CD8-positive, alpha-beta memory T cell (primary cell): Measurements from ENCODE around the gene RAD51B. TPM values are rescaled to one million over a fixed set of nuclear protein-coding genes. Genes with fewer than 3 reads are reported as not detected.
"Not testable (repeated sequence)": the region's sequence is repeated elsewhere in the genome, so short reads cannot be mapped to it uniquely, and the experiment has no call there.

Experiments used
- CTCF ChIA-PET: fragments of 350-600 bp; sonication (Branson Sonifier 250); formaldehyde crosslinking; loops from one replicate; lab custom pipeline; 2021; ENCODE audit warnings: antibody characterized with exemption; lab: Charles Lee
- POLR2A ChIA-PET: fragments of 350-600 bp; sonication (Branson Sonifier 250); formaldehyde crosslinking; loops from one replicate; lab custom pipeline; 2021; ENCODE audit warnings: antibody characterized with exemption; lab: Charles Lee
- DNase-seq, 5 donors: peaks; one replicate each; pipeline versions ENCODE4 v3.0.0 to v3.0.0-alpha.2; 2020 to 2022; ENCODE audit warnings: mixed read lengths in 1 of 5
- H3K27ac ChIP-seq: one replicate; pipeline ENCODE4 v1.7.0; 2013; ENCODE audit warnings: low read depth, mild to moderate bottlenecking, low read length, moderate library complexity
- H3K27me3 ChIP-seq: 2 replicates; pipeline ENCODE4 v1.7.0; 2013; ENCODE audit warnings: low read length, mild to moderate bottlenecking; ENCODE audit not compliant: insufficient read depth, poor library complexity, severe bottlenecking
- H3K36me3 ChIP-seq: 2 replicates; pipeline ENCODE4 v1.7.0; 2013; ENCODE audit warnings: mild to moderate bottlenecking, low read length, moderate library complexity; ENCODE audit not compliant: insufficient read depth
- H3K4me1 ChIP-seq: 2 replicates; pipeline ENCODE4 v1.7.0; 2013; ENCODE audit warnings: mild to moderate bottlenecking, low read length, moderate library complexity; ENCODE audit not compliant: insufficient read depth
- H3K4me3 ChIP-seq: 2 replicates; pipeline ENCODE4 v1.7.0; 2013; ENCODE audit warnings: mild to moderate bottlenecking, low read length
- H3K9me3 ChIP-seq: 2 replicates; pipeline ENCODE4 v1.7.0; 2013; ENCODE audit warnings: mild to moderate bottlenecking, low read length
- H3K27ac Mint-ChIP-seq, 8 donors: one replicate each; pipeline ENCODE4 v1.8.0; 2020 to 2021; ENCODE audit warnings: mixed read lengths in 8 of 8, mild to moderate bottlenecking in 6 of 8, inconsistent platforms in 3 of 8, moderate library complexity in 3 of 8
- H3K27me3 Mint-ChIP-seq, 2 donors: one replicate each; pipeline ENCODE4 v1.8.0; 2020 to 2021; ENCODE audit warnings: mixed read lengths in 2 of 2, mild to moderate bottlenecking in 1 of 2, moderate library complexity in 1 of 2
- H3K36me3 Mint-ChIP-seq, 3 donors: one replicate each; pipeline ENCODE4 v1.8.0; 2020 to 2021; ENCODE audit warnings: mixed read lengths in 3 of 3, inconsistent platforms in 1 of 3, mild to moderate bottlenecking in 1 of 3
- H3K4me1 Mint-ChIP-seq, 3 donors: one replicate each; pipeline ENCODE4 v1.8.0; 2020 to 2021; ENCODE audit warnings: mixed read lengths in 3 of 3, inconsistent platforms in 1 of 3, mild to moderate bottlenecking in 1 of 3
- H3K4me3 Mint-ChIP-seq, 7 donors: one replicate each; pipeline ENCODE4 v1.8.0; 2020 to 2021; ENCODE audit warnings: mixed read lengths in 7 of 7, mild to moderate bottlenecking in 6 of 7, moderate library complexity in 4 of 7, inconsistent platforms in 2 of 7
- H3K9me3 Mint-ChIP-seq, 5 donors: one replicate each; pipeline ENCODE4 v1.8.0; 2020 to 2022; ENCODE audit warnings: mixed read lengths in 5 of 5, mild to moderate bottlenecking in 3 of 5, moderate library complexity in 2 of 5, inconsistent platforms in 1 of 5
- polyA plus RNA-seq: library from polyadenylated mRNA; unstranded; fragments of 300-500 nt; fragmentation: Illumina TruSeq; gene quantifications from one replicate; pipeline ENCODE4 v1.2.3, GENCODE V29; 2021
- total RNA-seq, 2 experiments: library from RNA; stranded (reverse); gene quantifications; one replicate each; pipeline ENCODE4 v1.2.3, GENCODE V29; 2021

RAD51B gene
- total and polyA plus RNA-seq, 3 experiments from 2014 or later = 15.7 to 22.9 (median 17.4) TPM

- Mint-ChIP-seq H3K36me3 (peaks cover 0 to 2% (median 0%) of the 10 kb centered on the region in 3 donors), H3K9me3 (no peaks in the 10 kb centered on the region), H3K4me1 (peaks cover 35 to 46% (median 36%) of the 10 kb centered on the region in 3 donors), H3K4me3 (peak overlapping the region in 4 of 7 donors; percentile 3 to 20 (median 14)), H3K27ac (peak overlapping the region in 6 of 8 donors; percentile 28 to 94 (median 78)), H3K27me3 (peaks cover 0 to 2% of the 10 kb centered on the region in 2 donors)
- CTCF ChIA-PET = no interaction called here
- peaks cover 17% of the 10 kb centered on the region for H3K4me1 ChIP-seq
- H3K27ac ChIP-seq = no peak overlapping the region
- DNase-seq = no peak
- no peak overlapping the region for H3K4me3 ChIP-seq
- no peaks in the 10 kb centered on the region for H3K27me3 ChIP-seq
- no peaks in the 10 kb centered on the region for H3K36me3 ChIP-seq
- POLR2A ChIA-PET = no interaction called here
- no peaks in the 10 kb centered on the region for H3K9me3 ChIP-seq
Observed at GRCh38 chr14:68661226-68662225, 841.9 kb downstream of the RAD51B start.

- Histone ChIP-seq H3K4me3 (no peak overlapping the region), H3K27me3 (no peaks in the 10 kb centered on the region), H3K36me3 (no peaks in the 10 kb centered on the region), H3K9me3 (no peaks in the 10 kb centered on the region), H3K27ac (no peak overlapping the region), H3K4me1 (peaks cover 17% of the 10 kb centered on the region)
- Mint-ChIP-seq H3K27ac (peak overlapping the region in 6 of 8 donors; percentile 61 to 94 (median 78)), H3K4me3 (peak overlapping the region; percentile 3 to 94 (median 86)), H3K4me1 (peaks cover 39 to 46% (median 42%) of the 10 kb centered on the region in 3 donors), H3K9me3 (peaks cover 0 to 2% (median 0%) of the 10 kb centered on the region in 5 donors), H3K36me3 (peaks cover 0 to 2% (median 0%) of the 10 kb centered on the region in 3 donors), H3K27me3 (peaks cover 0 to 2% of the 10 kb centered on the region in 2 donors)
- DNase-seq = no peak
- ChIA-PET CTCF (interaction anchor here (1.0 to 2.2 kb wide), 3 partner anchors 20 to 151 kb away, joined by 3 to 8 read pairs (median 3); no protein-coding TSS in a partner anchor), POLR2A (no interaction called here)
Observed at GRCh38 chr14:68662392-68662791, 842.8 kb downstream of the RAD51B start.

GRCh38 chr14:68662826-68663225 is 843.2 kb downstream of the RAD51B start:
- Histone ChIP-seq H3K4me1 (peaks cover 17% of the 10 kb centered on the region), H3K27ac (peak overlapping the region; percentile 39)
- Mint-ChIP-seq H3K4me1 (peaks cover 39 to 46% (median 42%) of the 10 kb centered on the region in 3 donors), H3K27ac (peak overlapping the region in 7 of 8 donors; percentile 33 to 94 (median 93)), H3K4me3 (peak overlapping the region; percentile 57 to 94 (median 87))
- not testable (repeated sequence) for H3K9me3 Mint-ChIP-seq, H3K36me3 ChIP-seq, H3K27me3 Mint-ChIP-seq, H3K4me3 ChIP-seq, DNase-seq, H3K9me3 ChIP-seq, H3K36me3 Mint-ChIP-seq, H3K27me3 ChIP-seq
- CTCF ChIA-PET = interaction anchor here (1.0 to 2.2 kb wide), 3 partner anchors 20 to 151 kb away, joined by 3 to 8 read pairs (median 3); no protein-coding TSS in a partner anchor
- POLR2A ChIA-PET = interaction anchor here (1.6 kb wide), 2 partner anchors 23 to 154 kb away, joined by 5 to 8 read pairs; no protein-coding TSS in a partner anchor

- DNase-seq = peak in 1 of 5 donors; percentile 16
- ChIA-PET CTCF (interaction anchor here (1.0 to 2.2 kb wide), 5 partner anchors 19 to 153 kb away, joined by 3 to 8 read pairs (median 3); no protein-coding TSS in a partner anchor), POLR2A (interaction anchor here (0.6 to 1.6 kb wide), 6 partner anchors 22 to 289 kb away, joined by 3 to 8 read pairs (median 6); partner anchors contain the start of gene ZFP36L1)
- Mint-ChIP-seq H3K9me3 (peaks cover 0 to 2% (median 0%) of the 10 kb centered on the region in 5 donors), H3K4me1 (peaks cover 39 to 46% (median 42%) of the 10 kb centered on the region in 3 donors), H3K27me3 (peaks cover 0 to 2% of the 10 kb centered on the region in 2 donors), H3K36me3 (peaks cover 0 to 2% (median 0%) of the 10 kb centered on the region in 3 donors), H3K4me3 (peak overlapping the region; percentile 57 to 94 (median 87)), H3K27ac (peak overlapping the region; percentile 33 to 94 (median 90))
- H3K4me1 ChIP-seq = peaks cover 17% of the 10 kb centered on the region
- H3K4me3 ChIP-seq = peak overlapping the region; percentile 51
- H3K27me3 ChIP-seq = no peaks in the 10 kb centered on the region
- H3K36me3 ChIP-seq = no peaks in the 10 kb centered on the region
- H3K27ac ChIP-seq = peak overlapping the region; percentile 39
- no peaks in the 10 kb centered on the region for H3K9me3 ChIP-seq
Observed at GRCh38 chr14:68663385-68664076, 844.0 kb downstream of the RAD51B start.

GRCh38 chr14:68664225-68664681 is 844.7 kb downstream of the RAD51B start:
- peaks cover 39 to 46% (median 42%) of the 10 kb centered on the region in 3 donors for H3K4me1 Mint-ChIP-seq
- ChIA-PET POLR2A (interaction anchor here (0.6 to 1.6 kb wide), 6 partner anchors 21 to 290 kb away, joined by 3 to 8 read pairs (median 6); partner anchors contain the start of gene ZFP36L1), CTCF (interaction anchor here (1.0 to 2.2 kb wide), 3 partner anchors 39 to 152 kb away, joined by 3 to 8 read pairs (median 4); no protein-coding TSS in a partner anchor)
- Histone ChIP-seq H3K27me3 (no peaks in the 10 kb centered on the region), H3K36me3 (no peaks in the 10 kb centered on the region), H3K4me1 (peaks cover 17% of the 10 kb centered on the region), H3K4me3 (no peak overlapping the region), H3K27ac (no peak overlapping the region), H3K9me3 (no peaks in the 10 kb centered on the region)
- peaks cover 0 to 2% (median 0%) of the 10 kb centered on the region in 5 donors for H3K9me3 Mint-ChIP-seq
- H3K4me3 Mint-ChIP-seq = peak overlapping the region; percentile 29 to 94 (median 67)
- H3K36me3 Mint-ChIP-seq = peaks cover 0 to 2% (median 0%) of the 10 kb centered on the region in 3 donors
- H3K27ac Mint-ChIP-seq = peak overlapping the region in 7 of 8 donors; percentile 66 to 94 (median 93)
- peaks cover 0 to 2% of the 10 kb centered on the region in 2 donors for H3K27me3 Mint-ChIP-seq
- no peak for DNase-seq

- ChIA-PET CTCF (no interaction called here), POLR2A (interaction anchor here (1.6 kb wide), 1 partner anchor 125 kb away, joined by 6 read pairs; no protein-coding TSS in a partner anchor)
- Mint-ChIP-seq H3K4me1 (peaks cover 39 to 46% (median 42%) of the 10 kb centered on the region in 3 donors), H3K36me3 (peaks cover 0 to 2% (median 0%) of the 10 kb centered on the region in 3 donors), H3K9me3 (peaks cover 0 to 2% (median 0%) of the 10 kb centered on the region in 5 donors), H3K27ac (peak overlapping the region in 5 of 8 donors; percentile 5 to 94 (median 66)), H3K4me3 (peak overlapping the region in 2 of 7 donors; percentile 17 to 38), H3K27me3 (peaks cover 0 to 2% of the 10 kb centered on the region in 2 donors)
- DNase-seq = no peak
- H3K4me1 ChIP-seq = peaks cover 17% of the 10 kb centered on the region
- no peaks in the 10 kb centered on the region for H3K27me3 ChIP-seq
- no peak overlapping the region for H3K27ac ChIP-seq
- H3K36me3 ChIP-seq = no peaks in the 10 kb centered on the region
- H3K4me3 ChIP-seq = no peak overlapping the region
- H3K9me3 ChIP-seq = no peaks in the 10 kb centered on the region
Observed at GRCh38 chr14:68665131-68665530, 845.6 kb downstream of the RAD51B start.

GRCh38 chr14:68665792-68666204 is 846.2 kb downstream of the RAD51B start:
- POLR2A ChIA-PET = interaction anchor here (0.7 kb wide), 1 partner anchor 123 kb away, joined by 3 read pairs; no protein-coding TSS in a partner anchor
- Mint-ChIP-seq H3K4me3 (peak overlapping the region in 1 of 7 donors; percentile 38), H3K9me3 (peaks cover 0 to 2% (median 0%) of the 10 kb centered on the region in 5 donors), H3K36me3 (peaks cover 0 to 1% (median 0%) of the 10 kb centered on the region in 3 donors), H3K4me1 (peaks cover 39 to 46% (median 42%) of the 10 kb centered on the region in 3 donors), H3K27me3 (peaks cover 0 to 2% of the 10 kb centered on the region in 2 donors), H3K27ac (peak overlapping the region in 5 of 8 donors; percentile 6 to 81 (median 28))
- DNase-seq = no peak
- H3K36me3 ChIP-seq = no peaks in the 10 kb centered on the region
- H3K4me3 ChIP-seq = no peak overlapping the region
- H3K27me3 ChIP-seq = no peaks in the 10 kb centered on the region
- H3K9me3 ChIP-seq = no peaks in the 10 kb centered on the region
- no peak overlapping the region for H3K27ac ChIP-seq
- H3K4me1 ChIP-seq = peaks cover 17% of the 10 kb centered on the region
- CTCF ChIA-PET = no interaction called here
